BLaER1 (cell line): ENCODE results near the gene PAN3.
A peak's percentile ranks its signal among the peaks of the same experiment; 100 is the strongest.

Experiments used
- H3K27ac ChIP-seq: shearing (Covaris generic); formaldehyde crosslinking; 2 replicates; pipeline ENCODE4 v1.8.1; 2022
- H3K27me3 ChIP-seq: shearing (Covaris generic); formaldehyde crosslinking; 2 replicates; pipeline ENCODE4 v1.8.1; 2022
- H3K36me3 ChIP-seq: shearing (Covaris generic); formaldehyde crosslinking; 2 replicates; pipeline ENCODE4 v1.8.1; 2022
- H3K4me1 ChIP-seq: shearing (Covaris generic); formaldehyde crosslinking; 2 replicates; pipeline ENCODE4 v1.8.1; 2022
- H3K4me2 ChIP-seq: shearing (Covaris generic); formaldehyde crosslinking; 2 replicates; pipeline ENCODE4 v1.8.1; 2022
- H3K4me3 ChIP-seq: shearing (Covaris generic); formaldehyde crosslinking; 2 replicates; pipeline ENCODE4 v1.8.1; 2022
- H3K9ac ChIP-seq: shearing (Covaris generic); formaldehyde crosslinking; 2 replicates; pipeline ENCODE4 v1.8.1; 2022
- H3K9me3 ChIP-seq: shearing (Covaris generic); formaldehyde crosslinking; 2 replicates; pipeline ENCODE4 v1.8.1; 2022
- H4K20me1 ChIP-seq: shearing (Covaris generic); formaldehyde crosslinking; 2 replicates; pipeline ENCODE4 v1.8.1; 2022
- Cebpa-rat ChIP-seq: shearing (Covaris generic); IDR thresholded peaks from 2 replicates; pipeline ENCODE4 v1.8.1; 2022

Gene PAN3

GRCh38 chr13:28271056-28271840 lies 132.9 kb downstream of the PAN3 start:
- Histone ChIP-seq H3K4me2 (peak overlapping the region; percentile 80), H3K27ac (peak overlapping the region; percentile 97), H3K9me3 (peaks cover 25% of the 10 kb centered on the region), H3K9ac (no peak overlapping the region), H3K27me3 (no peaks in the 10 kb centered on the region), H3K36me3 (peaks cover 69% of the 10 kb centered on the region), H3K4me3 (no peak overlapping the region), H4K20me1 (no peaks in the 10 kb centered on the region), H3K4me1 (peaks cover 86% of the 10 kb centered on the region)
- TF ChIP-seq Cebpa-rat, result no peak

GRCh38 chr13:28273919-28274318 lies 135.6 kb downstream of the PAN3 start:
- H3K4me1 ChIP-seq, result peaks cover 76% of the 10 kb centered on the region
- peaks cover 77% of the 10 kb centered on the region for H3K36me3 ChIP-seq

GRCh38 chr13:28282451-28282850 lies 144.1 kb downstream of the PAN3 start:
- no peak overlapping the region for H3K9ac ChIP-seq
- no peaks in the 10 kb centered on the region for H3K27me3 ChIP-seq
- H3K36me3 ChIP-seq, result peaks cover 96% of the 10 kb centered on the region
- no peak overlapping the region for H3K27ac ChIP-seq
- no peaks in the 10 kb centered on the region for H3K4me1 ChIP-seq
- H3K9me3 ChIP-seq, result no peaks in the 10 kb centered on the region
- H4K20me1 ChIP-seq, result no peaks in the 10 kb centered on the region
- H3K4me2 ChIP-seq, result no peak overlapping the region
- no peak overlapping the region for H3K4me3 ChIP-seq
- no peak for TF ChIP-seq Cebpa-rat

More at GRCh38 chr13:28273919-28274318, 135.6 kb downstream of the PAN3 start:
- Histone ChIP-seq H3K9me3 (peaks cover 10% of the 10 kb centered on the region; the same call in 1 of the 2 replicates), H3K27me3 (no peaks in the 10 kb centered on the region), H3K4me2 (peak overlapping the region; percentile 32), H3K27ac (peak overlapping the region; percentile 97), H3K4me3 (no peak overlapping the region), H4K20me1 (no peaks in the 10 kb centered on the region), H3K9ac (no peak overlapping the region)
- no peak for TF ChIP-seq Cebpa-rat

- no peaks in the 10 kb centered on the region for H4K20me1 ChIP-seq
- H3K9me3 ChIP-seq, result peaks cover 3% of the 10 kb centered on the region; the same call in 1 of the 2 replicates
- H3K36me3 ChIP-seq, result peaks cover 99% of the 10 kb centered on the region
- H3K4me3 ChIP-seq, result no peak overlapping the region
- no peak overlapping the region for H3K27ac ChIP-seq
- no peak overlapping the region for H3K9ac ChIP-seq
- no peak overlapping the region for H3K4me2 ChIP-seq
- H3K4me1 ChIP-seq, result no peaks in the 10 kb centered on the region
- peak; percentile 44; the same call in 1 of the 2 replicates for TF ChIP-seq Cebpa-rat
- H3K27me3 ChIP-seq, result no peaks in the 10 kb centered on the region
Measured at GRCh38 chr13:28283600-28283999, 145.3 kb downstream of the PAN3 start.

GRCh38 chr13:28286263-28286662 lies 147.9 kb downstream of the PAN3 start:
- Histone ChIP-seq H3K27me3 (no peaks in the 10 kb centered on the region), H3K36me3 (peaks cover 93% of the 10 kb centered on the region), H3K4me2 (no peak overlapping the region), H4K20me1 (no peaks in the 10 kb centered on the region), H3K27ac (no peak overlapping the region), H3K4me3 (no peak overlapping the region), H3K4me1 (no peaks in the 10 kb centered on the region), H3K9ac (no peak overlapping the region), H3K9me3 (peaks cover 3% of the 10 kb centered on the region; the same call in 1 of the 2 replicates)
- no peak for TF ChIP-seq Cebpa-rat

GRCh38 chr13:28297341-28297740 lies 159.0 kb downstream of the PAN3 start:
- no peak overlapping the region for H3K4me2 ChIP-seq
- H3K4me1 ChIP-seq, result peaks cover 22% of the 10 kb centered on the region
- no peaks in the 10 kb centered on the region for H3K9me3 ChIP-seq
- H3K27ac ChIP-seq, result no peak overlapping the region
- H3K27me3 ChIP-seq, result no peaks in the 10 kb centered on the region
- no peak for TF ChIP-seq Cebpa-rat
- H3K4me3 ChIP-seq, result no peak overlapping the region
- H3K9ac ChIP-seq, result no peak overlapping the region
- peaks cover 54% of the 10 kb centered on the region for H3K36me3 ChIP-seq
- no peaks in the 10 kb centered on the region for H4K20me1 ChIP-seq

GRCh38 chr13:28299916-28300315 lies 161.6 kb downstream of the PAN3 start:
- no peak overlapping the region for H3K27ac ChIP-seq
- peaks cover 44% of the 10 kb centered on the region for H3K36me3 ChIP-seq
- H3K9me3 ChIP-seq, result no peaks in the 10 kb centered on the region
- no peak overlapping the region for H3K4me3 ChIP-seq
- TF ChIP-seq Cebpa-rat, result no peak
- H3K27me3 ChIP-seq, result no peaks in the 10 kb centered on the region
- 0 out of 2 replicates have a peak overlapping the region, but pooled peaks have one; percentile 0 for H3K4me2 ChIP-seq
- no peak overlapping the region for H3K9ac ChIP-seq
- H3K4me1 ChIP-seq, result peaks cover 27% of the 10 kb centered on the region
- H4K20me1 ChIP-seq, result no peaks in the 10 kb centered on the region

- Histone ChIP-seq H3K9me3 (no peaks in the 10 kb centered on the region), H3K4me2 (peak overlapping the region; percentile 39), H3K27me3 (no peaks in the 10 kb centered on the region), H4K20me1 (no peaks in the 10 kb centered on the region), H3K27ac (no peak overlapping the region), H3K9ac (no peak overlapping the region), H3K36me3 (peaks cover 45% of the 10 kb centered on the region), H3K4me3 (no peak overlapping the region), H3K4me1 (peaks cover 39% of the 10 kb centered on the region)
- no peak for TF ChIP-seq Cebpa-rat
Measured at GRCh38 chr13:28301839-28302238, 163.5 kb downstream of the PAN3 start.

- Histone ChIP-seq H4K20me1 (no peaks in the 10 kb centered on the region), H3K27me3 (no peaks in the 10 kb centered on the region), H3K9ac (no peak overlapping the region), H3K4me1 (peaks cover 31% of the 10 kb centered on the region), H3K36me3 (peaks cover 74% of the 10 kb centered on the region), H3K27ac (no peak overlapping the region; the same call in 1 of the 2 replicates), H3K4me2 (peak overlapping the region; percentile 60), H3K4me3 (no peak overlapping the region), H3K9me3 (no peaks in the 10 kb centered on the region)
- TF ChIP-seq Cebpa-rat, result no peak
Measured at GRCh38 chr13:28306325-28306724, 168.0 kb downstream of the PAN3 start.

- H3K4me2 ChIP-seq, result no peak overlapping the region
- H3K27me3 ChIP-seq, result no peaks in the 10 kb centered on the region
- peaks cover 30% of the 10 kb centered on the region for H3K4me1 ChIP-seq
- H3K27ac ChIP-seq, result no peak overlapping the region
- peaks cover 44% of the 10 kb centered on the region for H3K36me3 ChIP-seq
- no peaks in the 10 kb centered on the region for H3K9me3 ChIP-seq
- H3K9ac ChIP-seq, result no peak overlapping the region
- H4K20me1 ChIP-seq, result no peaks in the 10 kb centered on the region
- H3K4me3 ChIP-seq, result no peak overlapping the region
- TF ChIP-seq Cebpa-rat, result no peak
Measured at GRCh38 chr13:28313579-28313978, 175.2 kb downstream of the PAN3 start.
